HG03066 (cell line): ENCODE measurements around the gene DGKE.
A peak's percentile ranks its signal among the peaks of the same experiment; 100 is the strongest.

ENCODE experiments used
- ATAC-seq: cut with Tn5 transposase; IDR thresholded peaks from one replicate; pipeline ENCODE4 v1.9.1; 2021; ENCODE audit warnings: low read depth; ENCODE audit not compliant: unreplicated experiment

DGKE gene

DNA sequence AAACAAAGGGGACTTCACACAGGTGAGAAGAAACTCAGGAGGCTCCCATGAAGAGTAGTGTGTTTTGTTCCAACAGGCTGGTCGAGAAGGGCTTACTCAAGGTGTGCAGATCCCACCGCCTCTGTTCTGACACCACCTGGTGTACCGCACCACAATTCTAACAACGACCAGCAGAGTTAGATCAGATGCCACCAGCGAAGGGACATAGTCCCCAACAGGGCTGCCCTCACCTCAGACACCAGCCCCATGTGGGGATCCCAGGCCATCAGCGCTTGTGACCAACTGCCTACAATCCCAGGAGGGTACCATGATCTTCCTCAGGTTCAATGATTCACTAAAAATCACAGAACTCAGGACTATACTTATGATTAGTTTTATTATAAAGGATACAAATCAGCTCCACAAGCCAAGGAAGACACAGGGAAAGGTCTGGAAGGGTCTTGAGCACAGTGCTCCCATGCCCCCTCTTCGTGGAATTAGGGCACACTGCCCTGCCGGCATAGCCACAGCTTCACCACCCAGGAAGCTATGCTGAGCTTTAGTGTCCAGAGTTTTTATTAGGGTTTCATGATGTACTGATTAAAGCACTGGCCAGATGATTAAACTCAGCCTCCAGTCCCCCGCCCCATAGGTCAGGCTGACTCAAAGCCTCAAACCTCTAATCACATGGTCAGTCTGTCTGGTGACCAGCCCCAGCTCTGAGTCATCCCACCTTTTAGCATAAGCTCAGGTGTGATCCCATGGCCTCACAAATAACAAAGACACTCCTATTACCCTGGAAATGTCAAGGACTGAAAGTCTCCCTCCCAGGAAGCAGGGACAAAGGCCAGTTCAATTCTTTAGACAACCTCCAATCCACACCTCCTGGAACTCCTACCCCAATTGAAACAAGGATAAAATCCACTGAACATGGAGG is 53.9 kb downstream of the DGKE start:
- no peak for ATAC-seq

DNA sequence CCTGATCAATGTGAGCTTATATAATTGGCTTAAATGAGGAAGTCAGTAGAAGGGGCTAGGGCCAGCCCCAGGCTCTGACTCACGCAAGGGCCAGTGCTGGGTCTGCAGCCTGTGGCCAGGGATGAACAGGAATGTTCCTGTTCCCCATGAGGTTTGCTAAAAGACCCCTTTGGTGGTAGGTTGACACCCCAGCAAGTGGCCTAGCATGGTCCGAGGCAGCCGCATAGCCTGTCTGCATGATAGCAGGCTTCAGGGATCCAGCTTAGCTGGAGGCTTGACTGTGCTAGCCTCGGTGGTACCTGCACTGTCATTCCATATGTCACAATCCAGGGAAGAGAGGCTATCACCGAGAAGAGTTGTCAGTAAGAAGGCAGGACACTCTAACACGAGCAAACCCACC is 56.4 kb downstream of the DGKE start:
- ATAC-seq: no peak

- ATAC-seq: no peak
Observed at GRCh38 chr17:56890906-56891674, 57.1 kb downstream of the DGKE start.

- ATAC-seq: no peak
Observed at GRCh38 chr17:56891751-56892150, 57.8 kb downstream of the DGKE start.

GRCh38 chr17:56892333-56892732 is 58.4 kb downstream of the DGKE start:
- ATAC-seq: no peak

DNA sequence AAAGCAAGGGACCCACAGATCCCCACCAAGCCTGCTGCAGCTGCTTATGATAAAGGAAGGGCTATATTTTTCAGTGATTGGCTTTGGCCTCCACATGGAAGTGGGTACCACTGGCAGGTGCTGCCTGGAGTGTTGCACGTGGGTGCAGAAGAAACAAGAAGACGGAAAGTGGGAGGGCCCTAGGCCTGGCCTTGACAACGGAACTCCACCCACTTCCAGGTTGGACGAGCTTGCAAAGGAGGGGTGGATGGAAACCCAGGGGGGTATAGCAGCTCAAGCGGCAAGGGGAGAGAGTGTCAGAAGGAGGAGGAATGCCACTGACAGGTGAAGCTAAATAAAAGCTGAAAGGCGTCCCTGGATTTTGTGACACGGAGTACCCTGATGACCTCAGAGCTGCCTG is 59.6 kb downstream of the DGKE start:
- ATAC-seq: no peak

- ATAC-seq: no peak
Observed at GRCh38 chr17:56894859-56895455, 61.0 kb downstream of the DGKE start.

- no peak for ATAC-seq
Observed at GRCh38 chr17:56896217-56896967, 62.4 kb downstream of the DGKE start.

DNA sequence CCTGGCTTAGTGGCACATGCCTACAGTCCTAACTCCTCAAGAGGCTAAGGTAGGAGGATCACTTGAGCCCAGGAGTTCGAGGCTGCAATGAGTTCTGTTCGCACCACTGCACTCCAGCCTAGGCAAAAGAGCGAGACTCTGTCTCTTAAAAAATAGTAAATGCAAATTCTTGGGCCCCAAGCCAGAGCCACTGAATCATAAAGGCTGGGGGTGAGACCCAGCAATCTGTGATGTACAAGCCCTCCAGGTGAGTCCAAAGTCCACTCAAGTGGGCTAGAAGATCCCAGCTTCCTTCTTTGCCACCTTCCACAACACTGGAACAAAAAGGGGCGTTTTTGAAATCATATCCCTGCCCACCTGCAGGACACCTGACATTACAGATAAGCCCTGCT is 63.0 kb downstream of the DGKE start:
- peak; percentile 61 for ATAC-seq

DNA sequence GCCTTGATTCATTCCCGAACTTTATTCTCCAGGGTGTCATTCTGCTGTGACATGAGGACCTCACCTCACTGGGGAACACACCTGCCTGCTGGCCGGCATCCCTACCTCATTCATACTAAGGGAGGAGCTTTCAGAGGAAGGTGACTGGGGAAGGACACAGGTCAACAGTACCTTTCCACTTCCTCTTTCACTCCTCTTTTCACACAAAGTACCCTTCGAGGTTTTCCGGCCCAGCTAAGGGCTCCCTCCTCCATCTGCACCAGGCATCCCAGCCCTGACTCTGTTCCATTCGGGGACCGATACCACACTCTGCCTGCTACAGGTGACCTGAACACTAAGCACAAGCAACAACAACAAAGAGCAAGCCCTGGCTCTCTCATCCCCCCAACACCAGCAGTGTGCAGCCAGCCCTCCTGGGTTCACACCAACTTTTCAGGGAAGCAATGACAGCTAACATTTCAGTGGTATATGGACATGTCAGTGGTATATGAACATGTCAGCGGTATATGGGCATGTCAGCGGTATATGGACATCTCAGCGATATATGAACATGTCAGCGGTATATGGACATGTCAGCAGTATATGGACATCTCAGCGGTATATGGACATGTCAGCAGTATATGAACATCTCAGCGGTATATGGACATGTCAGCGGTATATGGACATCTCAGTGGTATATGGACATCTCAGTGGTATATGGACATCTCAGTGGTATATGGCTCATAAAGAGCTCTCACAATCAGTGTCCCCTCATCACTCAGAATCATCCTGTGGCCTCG is 63.9 kb downstream of the DGKE start:
- peak; percentile 60 for ATAC-seq

DNA sequence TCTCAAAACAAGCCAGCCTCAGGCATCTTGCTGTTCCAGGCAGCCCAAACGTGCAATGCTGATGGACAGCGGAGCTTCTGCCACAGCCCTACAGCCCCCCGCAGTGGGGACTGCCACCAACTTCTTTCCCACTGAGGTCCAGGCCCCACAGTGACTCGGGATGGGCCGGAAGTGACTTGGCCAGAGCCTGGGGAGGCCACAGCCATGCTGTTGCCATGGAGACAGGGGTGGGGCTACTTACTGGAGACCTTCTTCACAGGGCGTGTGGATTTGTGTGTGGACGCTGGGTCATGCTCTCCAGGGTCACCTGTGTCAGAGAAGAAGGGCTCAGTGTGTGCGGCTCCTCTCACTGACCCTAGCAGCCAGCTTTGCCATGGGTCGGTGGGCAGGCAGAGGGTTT is 64.9 kb downstream of the DGKE start:
- ATAC-seq: no peak

GRCh38 chr17:56899403-56899802 is 65.5 kb downstream of the DGKE start:
- no peak for ATAC-seq

GRCh38 chr17:56902348-56902747 is 68.4 kb downstream of the DGKE start:
- no peak for ATAC-seq

GRCh38 chr17:56903560-56903959 is 69.6 kb downstream of the DGKE start:
- ATAC-seq: no peak

GRCh38 chr17:56908001-56908542 is 74.1 kb downstream of the DGKE start:
- peak; percentile 81 for ATAC-seq

DNA sequence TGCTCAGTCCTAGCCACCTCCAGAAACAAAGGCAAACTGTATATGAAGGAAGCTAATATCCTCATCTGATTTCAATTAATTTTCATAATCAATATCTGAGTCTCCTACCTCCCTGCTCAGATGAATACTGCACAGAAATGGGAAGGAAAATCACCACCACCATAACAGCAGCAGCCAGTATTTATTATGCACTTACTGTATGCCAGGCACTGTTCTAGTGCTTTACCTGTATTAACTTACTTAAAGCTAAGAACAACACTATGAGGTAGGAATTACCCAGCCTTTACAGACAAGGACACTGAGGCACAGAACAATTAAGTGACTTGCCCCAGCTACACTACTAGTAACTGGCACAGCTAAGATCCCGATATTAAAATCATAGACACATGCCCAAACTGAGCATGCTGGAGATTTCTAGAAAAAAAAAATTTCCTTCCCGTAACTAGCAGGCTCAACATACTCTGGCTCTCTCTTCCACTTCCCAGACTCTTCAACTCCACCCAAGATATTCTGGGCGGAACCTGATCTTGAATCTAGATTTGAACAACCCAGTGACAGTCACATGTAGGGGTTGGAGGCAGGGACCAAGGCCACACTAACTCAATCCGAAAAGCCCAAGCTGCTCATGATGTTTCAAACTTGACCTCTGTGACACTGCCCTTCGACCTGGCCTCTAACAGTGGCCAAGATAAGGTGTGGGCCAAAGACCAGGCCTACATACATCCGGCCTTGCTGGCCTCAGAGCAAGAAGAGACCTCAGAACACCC is 76.0 kb downstream of the DGKE start:
- no peak for ATAC-seq

- ATAC-seq: no peak
Observed at GRCh38 chr17:56910509-56911235, 76.7 kb downstream of the DGKE start.
